Measurements from ENCODE around the gene MPHOSPH8.

DNA sequence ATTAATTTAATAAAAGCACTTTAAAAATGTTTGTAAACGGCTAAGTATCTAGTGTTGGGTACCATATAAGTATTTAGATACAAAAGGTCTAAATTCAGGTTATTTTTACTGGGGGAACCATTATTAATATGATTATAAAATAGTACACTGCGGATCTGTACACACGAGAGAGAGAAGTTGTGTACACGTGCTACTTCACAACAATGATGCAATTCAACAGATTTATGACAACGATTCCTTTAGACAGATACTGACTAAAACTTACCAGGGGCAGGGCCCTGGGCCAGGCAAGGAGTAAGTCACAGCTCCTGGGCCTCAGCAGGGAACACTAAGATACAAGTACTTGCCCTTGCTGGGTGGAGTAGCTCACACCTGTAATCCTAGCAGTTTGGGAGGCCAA, 43.0 kb upstream of the MPHOSPH8 start:
- TF ChIP-seq, protein P1, sequence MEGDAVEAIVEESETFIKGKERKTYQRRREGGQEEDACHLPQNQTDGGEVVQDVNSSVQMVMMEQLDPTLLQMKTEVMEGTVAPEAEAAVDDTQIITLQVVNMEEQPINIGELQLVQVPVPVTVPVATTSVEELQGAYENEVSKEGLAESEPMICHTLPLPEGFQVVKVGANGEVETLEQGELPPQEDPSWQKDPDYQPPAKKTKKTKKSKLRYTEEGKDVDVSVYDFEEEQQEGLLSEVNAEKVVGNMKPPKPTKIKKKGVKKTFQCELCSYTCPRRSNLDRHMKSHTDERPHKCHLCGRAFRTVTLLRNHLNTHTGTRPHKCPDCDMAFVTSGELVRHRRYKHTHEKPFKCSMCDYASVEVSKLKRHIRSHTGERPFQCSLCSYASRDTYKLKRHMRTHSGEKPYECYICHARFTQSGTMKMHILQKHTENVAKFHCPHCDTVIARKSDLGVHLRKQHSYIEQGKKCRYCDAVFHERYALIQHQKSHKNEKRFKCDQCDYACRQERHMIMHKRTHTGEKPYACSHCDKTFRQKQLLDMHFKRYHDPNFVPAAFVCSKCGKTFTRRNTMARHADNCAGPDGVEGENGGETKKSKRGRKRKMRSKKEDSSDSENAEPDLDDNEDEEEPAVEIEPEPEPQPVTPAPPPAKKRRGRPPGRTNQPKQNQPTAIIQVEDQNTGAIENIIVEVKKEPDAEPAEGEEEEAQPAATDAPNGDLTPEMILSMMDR (IDR thresholded peaks at IDR 0.05), result no peak
- no peak for TF ChIP-seq POLR2A (IDR thresholded peaks at IDR 0.05)
